Measurements from ENCODE around the gene DBP.

Gene DBP

DNA sequence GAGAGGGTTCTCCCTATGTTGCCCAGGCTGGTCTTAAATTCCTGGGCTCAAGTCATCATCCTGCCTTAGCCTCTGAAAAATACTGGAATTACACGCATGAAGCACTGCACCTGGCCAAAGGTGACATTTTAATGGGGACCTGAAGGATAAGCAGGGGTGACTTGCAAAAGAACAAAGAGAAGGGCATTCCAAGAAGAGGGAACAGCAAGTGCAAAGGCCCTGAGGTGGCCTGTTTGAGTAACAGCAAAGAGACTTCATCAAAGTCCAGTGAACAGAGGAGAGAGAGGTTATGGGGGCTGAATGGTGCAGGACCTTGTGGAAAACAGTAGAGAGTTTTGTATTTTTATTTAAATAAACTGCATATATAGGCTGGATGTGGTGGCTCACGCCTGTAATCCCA lies 4.7 kb upstream of the DBP start:
- H3K27me3 Mint-ChIP-seq (ENCODE audit: low read depth), result no peaks in the 10 kb centered on the region
- no peaks in the 10 kb centered on the region for H3K9me3 Mint-ChIP-seq
- TF ChIP-seq CTCF (IDR thresholded peaks at IDR 0.05; ENCODE audit: unreplicated experiment in 3 of 3), result no peak
- H3K36me3 Mint-ChIP-seq (ENCODE audit: low read depth), result peaks cover 5% of the 10 kb centered on the region
- peak overlapping the region in 2 of 3 experiments; percentile 22 to 58 for H3K4me3 Mint-ChIP-seq
- H3K27ac Mint-ChIP-seq, result no peak overlapping the region
- peaks cover 30% of the 10 kb centered on the region for H3K4me1 Mint-ChIP-seq

- Mint-ChIP-seq H3K27me3 (ENCODE audit: low read depth) (no peaks in the 10 kb centered on the region), H3K27ac (peak overlapping the region in 2 of 3 experiments; percentile 52 to 97), H3K4me1 (peaks cover 27% of the 10 kb centered on the region), H3K9me3 (no peaks in the 10 kb centered on the region), H3K4me3 (peak overlapping the region in 2 of 3 experiments; percentile 15 to 26), H3K36me3 (ENCODE audit: low read depth) (peaks cover 5% of the 10 kb centered on the region)
- TF ChIP-seq CTCF (IDR thresholded peaks at IDR 0.05; ENCODE audit: unreplicated experiment in 3 of 3), result no peak
Measured at GRCh38 chr19:48639483-48640375, 2.5 kb upstream of the DBP start.

DNA sequence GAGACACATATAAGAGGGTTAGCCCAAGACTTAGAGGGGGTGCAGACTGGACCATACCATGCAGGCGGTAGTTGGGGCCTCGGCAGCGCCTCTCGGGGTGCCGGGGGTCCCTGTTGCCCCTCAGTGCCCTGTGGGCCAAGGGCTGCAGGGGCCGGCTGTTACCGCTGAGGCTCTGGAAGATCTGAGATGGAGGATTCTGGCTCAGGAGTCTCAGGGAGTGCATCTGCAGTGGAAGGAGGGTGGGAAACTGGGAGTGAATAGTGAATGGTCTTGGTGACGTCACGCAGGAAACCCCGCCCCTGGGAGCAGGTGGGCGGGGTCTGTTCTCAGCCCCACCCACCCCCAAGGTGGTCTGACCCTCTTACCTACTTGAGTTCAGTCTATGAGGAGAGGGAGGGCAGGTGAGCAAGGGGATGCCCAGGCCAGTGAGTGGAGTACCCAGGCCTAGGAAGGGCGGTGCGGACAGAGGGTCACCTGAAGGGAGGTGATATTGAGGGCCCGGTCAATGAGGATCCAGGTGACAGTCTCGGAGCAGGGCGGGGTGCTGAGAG lies 1.7 kb upstream of the DBP start:
- Mint-ChIP-seq H3K36me3 (ENCODE audit: low read depth) (peaks cover 5% of the 10 kb centered on the region), H3K4me1 (peaks cover 28% of the 10 kb centered on the region), H3K4me3 (peak overlapping the region; percentile 84 to 86 (median 86)), H3K9me3 (no peaks in the 10 kb centered on the region), H3K27ac (peak overlapping the region; percentile 95 to 97 (median 97)), H3K27me3 (ENCODE audit: low read depth) (no peaks in the 10 kb centered on the region)
- TF ChIP-seq CTCF (IDR thresholded peaks at IDR 0.05; ENCODE audit: unreplicated experiment in 3 of 3), result no peak

GRCh38 chr19:48637948-48638830 lies 1.0 kb upstream of the DBP start:
- H3K36me3 Mint-ChIP-seq (ENCODE audit: low read depth), result peaks cover 5% of the 10 kb centered on the region
- peaks cover 28% of the 10 kb centered on the region for H3K4me1 Mint-ChIP-seq
- TF ChIP-seq CTCF (IDR thresholded peaks at IDR 0.05; ENCODE audit: unreplicated experiment in 3 of 3), result peak in 1 of 3 experiments; percentile 26
- H3K4me3 Mint-ChIP-seq, result peak overlapping the region; percentile 84 to 86 (median 86)
- H3K27me3 Mint-ChIP-seq (ENCODE audit: low read depth), result no peaks in the 10 kb centered on the region
- H3K9me3 Mint-ChIP-seq, result no peaks in the 10 kb centered on the region
- peak overlapping the region; percentile 95 to 97 (median 97) for H3K27ac Mint-ChIP-seq

GRCh38 chr19:48637449-48637947 lies 319 bp upstream of the DBP start:
- Mint-ChIP-seq H3K27me3 (ENCODE audit: low read depth) (no peaks in the 10 kb centered on the region), H3K4me1 (peaks cover 29% of the 10 kb centered on the region), H3K36me3 (ENCODE audit: low read depth) (peaks cover 5% of the 10 kb centered on the region), H3K4me3 (peak overlapping the region; percentile 84 to 86 (median 86)), H3K27ac (peak overlapping the region; percentile 95 to 97 (median 97)), H3K9me3 (no peaks in the 10 kb centered on the region)
- no peak for TF ChIP-seq CTCF (IDR thresholded peaks at IDR 0.05; ENCODE audit: unreplicated experiment in 3 of 3)
